Tracheal epithelial cell (primary cell): ENCODE measurements around the gene DUSP12. TPM values are rescaled to one million over a fixed set of nuclear protein-coding genes. Genes with fewer than 3 reads are reported as not detected.

ENCODE experiments used
- total RNA-seq: library from RNA; depleted of rRNA; stranded (reverse); fragments of >200 nt; gene quantifications from 2 replicates; pipeline ENCODE4 v1.2.1, GENCODE V29; 2014

Gene DUSP12, protein sequence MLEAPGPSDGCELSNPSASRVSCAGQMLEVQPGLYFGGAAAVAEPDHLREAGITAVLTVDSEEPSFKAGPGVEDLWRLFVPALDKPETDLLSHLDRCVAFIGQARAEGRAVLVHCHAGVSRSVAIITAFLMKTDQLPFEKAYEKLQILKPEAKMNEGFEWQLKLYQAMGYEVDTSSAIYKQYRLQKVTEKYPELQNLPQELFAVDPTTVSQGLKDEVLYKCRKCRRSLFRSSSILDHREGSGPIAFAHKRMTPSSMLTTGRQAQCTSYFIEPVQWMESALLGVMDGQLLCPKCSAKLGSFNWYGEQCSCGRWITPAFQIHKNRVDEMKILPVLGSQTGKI
- 34.0 and 45.6 TPM in 2 replicates for total RNA-seq

DNA sequence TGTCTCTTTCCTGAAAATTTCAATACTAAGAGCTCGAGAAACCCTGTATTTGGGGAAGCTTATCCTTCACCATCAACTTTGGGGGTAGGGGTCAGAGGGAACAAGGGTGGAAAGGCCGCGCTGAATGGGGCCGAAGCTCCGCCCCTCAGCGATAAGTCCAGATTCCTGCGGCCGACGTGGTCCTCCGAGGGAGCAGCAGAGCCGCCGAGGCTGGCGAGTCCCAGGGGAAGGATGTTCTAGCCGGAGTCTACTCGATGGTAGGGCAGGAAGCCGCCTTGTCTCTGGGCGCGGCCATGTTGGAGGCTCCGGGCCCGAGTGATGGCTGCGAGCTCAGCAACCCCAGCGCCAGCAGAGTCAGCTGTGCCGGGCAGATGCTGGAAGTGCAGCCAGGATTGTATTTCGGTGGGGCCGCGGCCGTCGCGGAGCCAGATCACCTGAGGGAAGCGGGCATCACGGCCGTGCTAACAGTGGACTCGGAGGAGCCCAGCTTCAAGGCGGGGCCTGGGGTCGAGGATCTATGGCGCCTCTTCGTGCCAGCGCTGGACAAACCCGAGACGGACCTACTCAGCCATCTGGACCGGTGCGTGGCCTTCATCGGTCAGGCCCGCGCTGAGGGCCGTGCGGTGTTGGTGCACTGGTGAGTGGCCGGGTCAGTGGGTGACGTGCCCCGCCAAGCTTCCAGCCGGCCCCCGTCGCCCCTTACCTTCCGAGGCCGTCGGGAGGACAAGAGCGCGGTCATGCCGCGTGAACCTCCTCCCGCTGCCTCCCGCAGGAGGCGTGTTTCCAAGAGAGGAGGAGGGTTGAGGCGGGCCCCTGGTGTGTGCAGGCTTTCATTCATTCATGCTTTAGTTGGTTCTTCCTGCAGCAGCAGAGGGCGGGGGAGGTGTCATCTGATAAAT, at the start of gene DUSP12:
Gene DUSP12 (plus strand): TSS at position 278 of the 899 bp plus-strand sequence. CDS start 16 bp downstream, at position 294.

DNA sequence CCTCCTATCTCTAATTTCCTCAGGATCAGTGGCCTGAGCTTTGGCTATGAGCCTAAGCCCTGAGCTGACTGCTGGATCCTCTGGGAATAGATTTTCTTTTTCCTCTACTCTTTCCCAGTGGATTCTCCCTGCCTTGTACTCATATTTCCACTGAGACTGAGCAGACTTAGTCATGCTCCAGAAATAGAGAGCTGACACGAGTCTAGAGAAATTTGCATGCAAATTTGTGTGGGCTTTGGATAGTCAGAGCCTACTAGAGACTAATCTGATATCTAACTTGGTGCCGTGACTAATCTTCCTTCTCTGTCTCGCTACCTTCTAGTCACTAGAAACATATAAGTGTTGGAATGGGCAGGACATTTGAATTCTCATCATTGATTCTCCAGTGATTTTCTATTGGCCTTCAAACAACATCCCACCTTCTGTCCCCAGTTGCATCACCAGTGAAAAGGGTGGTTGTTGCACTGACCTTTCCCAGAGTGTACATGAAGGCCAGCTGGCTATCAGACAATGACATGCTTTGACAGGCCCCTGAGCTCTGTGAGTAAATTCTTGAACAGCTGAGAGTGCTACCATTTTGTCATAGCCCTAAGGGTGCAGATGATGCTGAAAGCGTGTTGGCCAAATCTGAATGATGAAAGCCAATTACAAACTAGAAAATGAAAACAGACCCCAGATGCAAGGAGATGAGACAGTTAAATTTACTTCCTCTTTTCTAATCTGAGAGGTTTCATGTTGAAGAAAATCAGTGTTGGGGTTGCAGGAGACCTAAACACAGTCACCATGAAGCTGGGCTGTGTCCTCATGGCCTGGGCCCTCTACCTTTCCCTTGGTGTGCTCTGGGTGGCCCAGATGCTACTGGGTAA, 42.9 kb upstream of the DUSP12 start, which contains the start of gene FCRLA:
Gene FCRLA (plus strand): TSS at position 748 of the 866 bp plus-strand sequence. CDS start 36 bp downstream, at position 784.

DNA sequence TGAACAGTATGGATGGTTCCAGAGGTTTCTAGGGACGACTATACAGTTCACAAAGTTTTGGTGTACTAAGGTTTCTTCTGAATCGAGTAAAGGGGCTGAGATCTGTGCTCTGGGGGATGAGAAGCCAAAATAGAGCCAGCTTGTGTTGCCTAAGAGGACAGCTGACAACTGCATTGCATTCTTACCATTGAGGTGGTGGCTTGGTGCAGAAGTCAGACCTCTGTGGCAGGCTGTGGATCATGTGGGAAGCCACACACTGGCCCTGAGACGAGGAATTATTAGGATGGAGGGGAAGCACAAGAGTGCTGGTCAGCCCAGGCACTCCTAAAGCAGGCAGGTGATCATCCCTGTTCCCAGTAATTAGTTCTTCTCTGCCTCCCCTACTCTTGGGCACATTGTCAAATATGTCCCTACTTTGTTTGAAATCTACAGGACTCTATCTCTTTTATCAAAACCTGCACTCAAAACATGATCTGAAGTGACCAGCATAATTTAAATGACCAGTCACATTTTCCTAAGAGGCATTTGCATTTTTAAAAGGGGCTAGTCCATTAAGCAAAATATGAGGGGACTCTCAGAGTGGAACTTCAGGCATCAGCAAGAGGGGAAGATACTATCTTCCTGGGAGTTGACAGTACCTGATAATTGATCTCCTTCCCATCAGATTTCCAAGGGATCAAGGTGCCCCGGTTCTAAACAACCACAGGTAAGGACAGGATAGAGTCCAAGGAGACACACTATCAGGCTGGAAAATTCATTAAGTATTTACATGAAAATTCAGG, 28.4 kb upstream of the DUSP12 start, which contains the start of gene FCRLB:
Gene FCRLB (plus strand): TSS at position 589 of the 782 bp plus-strand sequence. CDS start 1,129 bp downstream, outside the sequence.

DNA sequence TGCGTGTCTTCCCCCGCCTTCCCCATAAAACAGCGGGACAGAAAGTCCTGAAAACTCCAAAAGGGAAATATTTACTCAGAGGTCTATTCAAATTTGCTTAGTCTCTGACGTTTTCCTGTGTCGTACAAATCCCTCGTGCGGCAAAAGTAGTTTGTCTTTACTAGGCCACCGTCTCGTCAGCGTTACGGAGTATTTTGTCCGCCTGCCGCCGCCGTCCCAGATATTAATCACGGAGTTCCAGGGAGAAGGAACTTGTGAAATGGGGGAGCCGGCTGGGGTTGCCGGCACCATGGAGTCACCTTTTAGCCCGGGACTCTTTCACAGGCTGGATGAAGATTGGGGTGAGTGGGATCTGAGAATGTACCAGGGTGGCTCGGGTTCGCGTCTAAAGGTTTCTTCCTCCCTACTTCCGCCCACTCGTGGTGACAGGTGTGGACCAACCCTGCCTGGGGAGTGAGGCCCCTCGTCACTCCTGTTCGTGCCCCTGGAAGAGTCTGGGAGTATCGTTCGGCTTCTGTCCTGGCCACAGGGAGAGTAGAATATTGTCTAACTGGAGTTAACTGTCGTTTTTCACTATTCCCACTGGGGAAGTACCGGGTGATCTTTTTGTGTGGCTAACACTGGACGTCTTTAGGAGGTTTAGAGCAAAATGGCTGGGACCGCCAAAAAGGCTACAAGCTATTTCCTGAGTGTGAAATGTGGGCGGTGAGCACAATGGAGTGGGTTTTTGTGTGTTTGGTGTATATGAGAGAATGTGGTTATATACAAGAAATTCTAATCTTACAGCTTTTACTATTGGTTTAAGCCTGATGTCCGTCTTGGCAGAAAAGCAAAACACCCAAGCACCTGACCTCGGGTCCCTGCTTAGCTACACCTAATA, 16.8 kb downstream of the DUSP12 start, which contains the start of gene ATF6:
Gene ATF6 (plus strand): TSS at position 219 of the 880 bp plus-strand sequence. CDS start 41 bp downstream, at position 260.

Other genes with a start within 250 kb of the DUSP12 start
- gene FCGR2A, start 244.3 kb upstream of the DUSP12 start, total RNA-seq, result 0.72 TPM in 1 of 2 replicates, not detected in the other
- gene HSPA6, start 225.2 kb upstream of the DUSP12 start, total RNA-seq, result 0.85 and 24.3 TPM in 2 replicates
- not detected in 2 replicates for gene FCGR3A, start 200.0 kb upstream of the DUSP12 start, total RNA-seq
- gene FCGR3B, start 118.6 kb upstream of the DUSP12 start, total RNA-seq, result 0.64 TPM in 1 of 2 replicates, not detected in the other
- under 0.01 TPM in 1 of 2 replicates, not detected in the other for gene FCGR2B, start 86.6 kb upstream of the DUSP12 start, total RNA-seq
- gene FCRLA, start 42.6 kb upstream of the DUSP12 start, total RNA-seq, result 0.72 TPM in 1 of 2 replicates, not detected in the other
- gene FCRLB, start 28.2 kb upstream of the DUSP12 start, total RNA-seq, result 1.7 and 2.6 TPM in 2 replicates
- gene ATF6, start 16.5 kb downstream of the DUSP12 start, total RNA-seq, result 25.3 and 31.3 TPM in 2 replicates